GM12878 (cell line): Measurements from ENCODE around the gene COL5A3. TPM values are rescaled to one million over a fixed set of nuclear protein-coding genes. Genes with fewer than 3 reads are reported as not detected.
A peak's percentile ranks its signal among the peaks of the same experiment; 100 is the strongest.

Source experiments
- ATAC-seq: fragments of 200-7000 bp; cut with Tn5 transposase; 3 replicates; pipeline ENCODE4 v1.9.1; 2020; ENCODE audit warnings: mild to moderate bottlenecking, moderate library complexity
- BruUV-seq: library from RNA; stranded (reverse); fragments of 400-500 nt; replicated peaks from 2 replicates; lab custom pipeline; 2021; lab: Mats Ljungman, UMichigan
- CTCF ChIA-PET: fragments of 300-600 bp; sonication (Branson Sonifier 250); formaldehyde crosslinking; extraction: SDS; loops from one replicate; lab custom pipeline; 2021; ENCODE audit warnings: inconsistent platforms; lab: Yijun Ruan, JAX
- POLR2A ChIA-PET: fragments of 350-600 bp; formaldehyde crosslinking; extraction: SDS; loops from one replicate; lab custom pipeline; 2021; ENCODE audit warnings: inconsistent platforms; lab: Charles Lee
- RAD21 ChIA-PET: fragments of 300-600 bp; sonication (Branson Sonifier 250); formaldehyde crosslinking; loops from one replicate; lab custom pipeline; 2023; ENCODE audit warnings: antibody characterized with exemption; ENCODE audit not compliant: unreplicated experiment; lab: Charles Lee
- SMC1A ChIA-PET: fragments of 300-600 bp; sonication (Branson Sonifier 250); formaldehyde crosslinking; loops from one replicate; lab custom pipeline; 2023; ENCODE audit not compliant: unreplicated experiment, uncharacterized antibody; lab: Charles Lee
- DNase-seq: peaks from one replicate; pipeline ENCODE4 v3.0.0-alpha.2; 2011; ENCODE audit warnings: low read depth, low spot score
- FAIRE-seq: peaks from 3 replicates; lab custom pipeline; 2011; peaks lifted over from hg19 to GRCh38; lab: Jason Lieb, UNC
- H2AFZ ChIP-seq: 2 replicates; pipeline ENCODE4 v1.6.0; 2011; ENCODE audit warnings: low read depth, low read length, control low read depth; ENCODE audit not compliant: control insufficient read depth
- H3K27ac ChIP-seq: 2 replicates; pipeline ENCODE4 v1.5.1; 2011; ENCODE audit warnings: control low read depth; ENCODE audit not compliant: control insufficient read depth, insufficient read depth
- H3K27me3 ChIP-seq, 2 experiments: replicated peaks in 1 of 2; 2 replicates each; pipeline versions ENCODE4 v1.6.0 to v1.6.1; 2011; ENCODE audit warnings: low read length in 1 of 2; ENCODE audit not compliant: control insufficient read depth in 2 of 2, insufficient read depth in 2 of 2
- H3K36me3 ChIP-seq, 2 experiments: 2 replicates each; pipeline ENCODE4 v1.5.1; 2011; ENCODE audit warnings: low read length in 1 of 2; ENCODE audit not compliant: control insufficient read depth in 2 of 2, insufficient read depth in 2 of 2
- H3K4me1 ChIP-seq: 2 replicates; pipeline ENCODE4 v1.6.1; 2011; ENCODE audit warnings: mild to moderate bottlenecking, low read length, moderate library complexity, mixed read lengths; ENCODE audit not compliant: control insufficient read depth, insufficient read depth
- H3K4me2 ChIP-seq: 2 replicates; pipeline ENCODE4 v1.6.0; 2011; ENCODE audit warnings: control low read depth; ENCODE audit not compliant: control insufficient read depth, insufficient read depth
- H3K4me3 ChIP-seq: fragments of 200-600 bp; sonication (generic); 2 replicates; pipeline ENCODE4 v1.5.1; 2016
- H3K79me2 ChIP-seq: 2 replicates; pipeline ENCODE4 v1.6.0; 2011; ENCODE audit warnings: low read length; ENCODE audit not compliant: control insufficient read depth, insufficient read depth
- H3K9ac ChIP-seq: 2 replicates; pipeline ENCODE4 v1.8.0; 2011; ENCODE audit warnings: low read length, control low read depth, mixed read lengths; ENCODE audit not compliant: control insufficient read depth, insufficient read depth
- H3K9me3 ChIP-seq: replicated peaks from 3 replicates; pipeline ENCODE4 v1.5.1; 2011; ENCODE audit warnings: mild to moderate bottlenecking, low read length; ENCODE audit not compliant: control insufficient read depth, insufficient read depth
- H4K20me1 ChIP-seq: 2 replicates; pipeline ENCODE4 v1.6.0; 2011; ENCODE audit not compliant: control insufficient read depth, insufficient read depth
- BCL3 ChIP-seq: IDR thresholded peaks from 2 replicates; pipeline ENCODE4 v1.6.1; 2011; ENCODE audit warnings: borderline replicate concordance, low read depth, mild to moderate bottlenecking, moderate library complexity, low read length; ENCODE audit not compliant: insufficient read depth, poor library complexity, severe bottlenecking
- E2F4 ChIP-seq: IDR thresholded peaks from 2 replicates; pipeline ENCODE4 v1.6.1; 2012; ENCODE audit warnings: low read depth, low read length, improper control_type of control experiment
- HCFC1 ChIP-seq: fragments of 150-350 bp; IDR thresholded peaks from 2 replicates; pipeline ENCODE4 v1.6.1; 2014; ENCODE audit warnings: low read length
- HDAC6 ChIP-seq: fragments of 200-600 bp; sonication (generic); IDR thresholded peaks from one replicate; pipeline ENCODE4 v1.8.0; 2017; ENCODE audit warnings: antibody characterized with exemption; ENCODE audit not compliant: unreplicated experiment
- NFYB ChIP-seq: IDR thresholded peaks from 2 replicates; pipeline ENCODE4 v1.6.1; 2011; ENCODE audit warnings: low read depth, mild to moderate bottlenecking, low read length, improper control_type of control experiment, moderate library complexity; ENCODE audit not compliant: insufficient read depth
- SIX5 ChIP-seq: IDR thresholded peaks from 2 replicates; pipeline ENCODE4 v1.6.1; 2011; ENCODE audit warnings: mild to moderate bottlenecking, low read depth, low read length, moderate library complexity; ENCODE audit not compliant: severe bottlenecking
- SPI1 ChIP-seq: IDR thresholded peaks from 2 replicates; pipeline ENCODE4 v1.6.1; 2011; ENCODE audit warnings: low read depth, mild to moderate bottlenecking, low read length, moderate library complexity, borderline replicate concordance; ENCODE audit not compliant: insufficient read depth
- SREBF1 ChIP-seq: IDR thresholded peaks from 2 replicates; pipeline ENCODE4 v1.6.1; 2012; ENCODE audit warnings: mild to moderate bottlenecking, low read length
- WGBS: methylation state at CpG from one replicate; pipeline ENCODE4 v1.1.6; 2016; ENCODE audit warnings: low lambda C conversion rate; ENCODE audit not compliant: insufficient replicate concordance, insufficient coverage; ENCODE audit errors: missing lambda C conversion rate; 5-methylcytosine and 5-hydroxymethylcytosine counted together
- in situ Hi-C: fragments of 300-500 bp; cut with MboI; formaldehyde crosslinking; loops from 9 replicates; pipeline ENCODE4 v1.14.3; 2018; ENCODE audit warnings: mixed read lengths
- intact Hi-C: fragments of 100-400 bp; cut with micrococcal nuclease; formaldehyde crosslinking; loops from one replicate; pipeline ENCODE4 v1.14.2; 2022; ENCODE audit not compliant: unreplicated experiment
- polyA plus RNA-seq, 11 experiments: library from polyadenylated mRNA; depleted of rRNA in 4 of 11; unstranded in 6 of 11; stranded (reverse) in 5 of 11; fragments of >200 nt; fragmentation: Nextera tagmentation in 4 of 11; fragmentation: Illumina TruSeq in 1 of 11; extraction: Ambion mirVana in 4 of 11; extraction: Trizol in 1 of 11; gene quantifications; 1 replicate in 1 of 11; 2 replicates in 10 of 11; pipeline versions ENCODE4 v1.2.1 to v1.2.3, GENCODE V29; 2011 to 2016; ENCODE audit warnings: inconsistent platforms in 2 of 11, missing spikeins in 2 of 11, low read depth in 1 of 11
- total RNA-seq, 4 experiments: library from RNA; depleted of rRNA in 3 of 4; stranded (reverse); fragments of >200 nt in 3 of 4; fragmentation: Illumina TruSeq in 1 of 4; extraction: Trizol in 1 of 4; gene quantifications; 2 replicates each; pipeline versions ENCODE4 v1.2.1 to v1.2.3, GENCODE V29; 2013 to 2021

Gene COL5A3
- total and polyA plus RNA-seq, 10 of the 15 experiments (the other 5 are each of a cell fraction or from before 2014, with no cell fraction given): under 0.01 to 8.3 (median 0.10) TPM; not detected in 2

- Histone ChIP-seq H3K27ac (no peak overlapping the region), H3K79me2 (no peaks in the 10 kb centered on the region), H3K36me3 (no peaks in the 10 kb centered on the region), H3K9ac (no peak overlapping the region), H3K9me3 (no peaks in the 10 kb centered on the region), H2AFZ (no peak overlapping the region), H3K4me2 (no peak overlapping the region), H3K4me3 (no peak overlapping the region), H3K27me3 (peaks cover 5 to 9% of the 10 kb centered on the region in 2 experiments)
- POLR2A ChIA-PET: no interaction called here
- in situ Hi-C loops: loop anchor here (10.0 kb wide), 1 partner anchor 783 kb away; no protein-coding TSS in a partner anchor
- no peak for DNase-seq
- CTCF ChIA-PET: no interaction called here
- no TSS peak for BruUV-seq
- peak; percentile 73 for ATAC-seq
- RAD21 ChIA-PET: no interaction called here
- intact Hi-C loops: no loop called here
- TF ChIP-seq NFYB (peak; percentile 83), SIX5 (peak; percentile 64), HDAC6 (no peak), HCFC1 (peak; percentile 56), BCL3 (no peak), SREBF1 (no peak)
- TF ChIP-seq, all 136 proteins: peak for 3
- no peak for FAIRE-seq
- WGBS: 0% methylated on average over 3 of the region's 3 CpGs
- Histone ChIP-seq H4K20me1 (no peaks in the 10 kb centered on the region), H3K4me1 (peaks cover 6% of the 10 kb centered on the region)
- SMC1A ChIA-PET: no interaction called here
Observed at GRCh38 chr19:9917321-9917720, 93.0 kb downstream of the COL5A3 start.

- no peak overlapping the region for H3K4me3 ChIP-seq
- H2AFZ ChIP-seq: no peak overlapping the region
- H3K9ac ChIP-seq: no peak overlapping the region
- intact Hi-C loops (no loop called here), in situ Hi-C loops (loop anchor here (10.0 kb wide), 1 partner anchor 782 kb away; no protein-coding TSS in a partner anchor)
- no peak overlapping the region for H3K4me2 ChIP-seq
- no peak overlapping the region for H3K27ac ChIP-seq
- WGBS: 20% methylated on average over 6 of the region's 6 CpGs
- no peak for DNase-seq
- ChIA-PET CTCF (no interaction called here), SMC1A (no interaction called here), POLR2A (no interaction called here), RAD21 (no interaction called here)
- H3K9me3 ChIP-seq: no peaks in the 10 kb centered on the region
- H3K79me2 ChIP-seq: no peaks in the 10 kb centered on the region
- peaks cover 6% of the 10 kb centered on the region for H3K4me1 ChIP-seq
- H4K20me1 ChIP-seq: no peaks in the 10 kb centered on the region
- ATAC-seq: peak; percentile 42
- BruUV-seq: no TSS peak
- peaks cover 6 to 9% of the 10 kb centered on the region in 2 experiments for H3K27me3 ChIP-seq
- H3K36me3 ChIP-seq: no peaks in the 10 kb centered on the region
- peak; percentile 58; the same call in 1 of the 2 replicates for TF ChIP-seq SPI1
- TF ChIP-seq E2F4: no peak
- no peak for FAIRE-seq
Observed at GRCh38 chr19:9916719-9917118, 93.6 kb downstream of the COL5A3 start.
